PC-9 (cell line): ENCODE data around the gene RGS7. TPM values are rescaled to one million over a fixed set of nuclear protein-coding genes. Genes with fewer than 3 reads are reported as not detected.

ENCODE experiments used
- BruUV-seq: library from RNA; stranded (reverse); fragments of 400-500 nt; replicated peaks from 2 replicates; lab custom pipeline; 2021; lab: Mats Ljungman, UMichigan
- CTCF ChIA-PET: fragments of 300-600 bp; sonication (Branson Sonifier 250); formaldehyde crosslinking; loops from one replicate; lab custom pipeline; 2022; ENCODE audit warnings: antibody characterized with exemption; lab: Charles Lee
- POLR2A ChIA-PET: fragments of 300-600 bp; sonication (Branson Sonifier 250); formaldehyde crosslinking; loops from one replicate; lab custom pipeline; 2022; ENCODE audit warnings: antibody characterized with exemption; ENCODE audit not compliant: unreplicated experiment; lab: Charles Lee
- DNase-seq, 2 experiments: peaks; one replicate each; pipeline versions ENCODE4 v3.0.0 to v3.0.0-alpha.2; 2015 to 2022; ENCODE audit warnings: mixed read lengths in 1 of 2
- H2AFZ ChIP-seq: fragments of 200-600 bp; sonication (generic); 2 replicates; pipeline ENCODE4 v1.8.1; 2017; ENCODE audit warnings: antibody characterized with exemption
- H3F3A ChIP-seq: fragments of 200-600 bp; sonication (generic); 2 replicates; pipeline ENCODE4 v1.8.1; 2017; ENCODE audit warnings: antibody characterized with exemption, mild to moderate bottlenecking, low read depth; ENCODE audit not compliant: insufficient read depth
- H3K27ac ChIP-seq: fragments of 200-600 bp; sonication (generic); 2 replicates; pipeline ENCODE4 v1.6.1; 2016; ENCODE audit warnings: mixed run types
- H3K27me3 ChIP-seq: fragments of 200-600 bp; sonication (generic); 2 replicates; pipeline ENCODE4 v1.6.1; 2016; ENCODE audit warnings: low read depth, mixed run types; ENCODE audit not compliant: insufficient read depth
- H3K36me3 ChIP-seq: fragments of 200-600 bp; sonication (generic); 2 replicates; pipeline ENCODE4 v1.6.1; 2016; ENCODE audit warnings: low read depth, mixed run types
- H3K4me1 ChIP-seq: fragments of 200-600 bp; sonication (generic); replicated peaks from 2 replicates; pipeline ENCODE4 v1.6.1; 2016; ENCODE audit warnings: mixed run types; ENCODE audit not compliant: insufficient read depth
- H3K4me2 ChIP-seq: fragments of 200-600 bp; sonication (generic); 2 replicates; pipeline ENCODE4 v1.6.1; 2017; ENCODE audit warnings: mixed run types
- H3K4me3 ChIP-seq: fragments of 200-600 bp; sonication (generic); 2 replicates; pipeline ENCODE4 v1.6.1; 2016; ENCODE audit warnings: mixed run types
- H3K79me2 ChIP-seq: fragments of 200-600 bp; sonication (generic); 2 replicates; pipeline ENCODE4 v1.6.1; 2017; ENCODE audit warnings: low read depth, mixed run types
- H3K9me2 ChIP-seq: fragments of 200-600 bp; sonication (generic); 2 replicates; pipeline ENCODE4 v1.8.1; 2017; ENCODE audit warnings: mild to moderate bottlenecking; ENCODE audit not compliant: insufficient read depth
- H3K9me3 ChIP-seq: fragments of 200-600 bp; sonication (generic); 2 replicates; pipeline ENCODE4 v1.8.1; 2016; ENCODE audit warnings: low read depth; ENCODE audit not compliant: insufficient read depth
- H4K20me1 ChIP-seq: fragments of 200-600 bp; sonication (generic); 2 replicates; pipeline ENCODE4 v1.8.1; 2017; ENCODE audit not compliant: insufficient read depth
- CTCF ChIP-seq: fragments of 200-600 bp; sonication (generic); conservative IDR thresholded peaks from 2 replicates; pipeline ENCODE4 v1.6.1; 2017; ENCODE audit warnings: mixed run types, antibody characterized with exemption, mild to moderate bottlenecking, moderate library complexity
- EZH2 ChIP-seq: fragments of 200-600 bp; sonication (generic); IDR thresholded peaks from 2 replicates; pipeline ENCODE4 v1.8.0; 2017; ENCODE audit warnings: antibody characterized with exemption, low read depth
- intact Hi-C: fragments of 100-400 bp; cut with micrococcal nuclease; formaldehyde crosslinking; loops from one replicate; pipeline ENCODE4 v1.10.0; 2022; ENCODE audit not compliant: unreplicated experiment
- total RNA-seq: library from RNA; stranded (reverse); gene quantifications from 2 replicates; pipeline ENCODE4 v1.2.3, GENCODE V29; 2021

The RGS7 gene
- total RNA-seq, 1 experiment from 2014 or later = 5.8 TPM

GRCh38 chr1:241118049-241118448 lies 239.0 kb downstream of the RGS7 start:
- Histone ChIP-seq H3K27ac (no peak overlapping the region), H3K9me2 (0 out of 2 replicates have a peak, but pooled peaks cover 4% of the 10 kb centered on the region)
- BruUV-seq = no TSS peak

GRCh38 chr1:241115784-241116183 lies 241.2 kb downstream of the RGS7 start:
- Histone ChIP-seq H3K79me2 (no peaks in the 10 kb centered on the region), H3K4me1 (no peaks in the 10 kb centered on the region), H3K9me2 (0 out of 2 replicates have a peak, but pooled peaks cover 4% of the 10 kb centered on the region), H3K4me3 (no peak overlapping the region), H3K9me3 (no peaks in the 10 kb centered on the region), H3K4me2 (no peak overlapping the region), H4K20me1 (no peaks in the 10 kb centered on the region), H3F3A (no peaks in the 10 kb centered on the region), H2AFZ (no peak overlapping the region), H3K27ac (no peak overlapping the region), H3K36me3 (no peaks in the 10 kb centered on the region), H3K27me3 (no peaks in the 10 kb centered on the region)
- ChIA-PET POLR2A (no interaction called here), CTCF (no interaction called here)
- no peak for TF ChIP-seq CTCF
- no TSS peak for BruUV-seq
- no peak for DNase-seq
- intact Hi-C loops = no loop called here

More at GRCh38 chr1:241118049-241118448, 239.0 kb downstream of the RGS7 start:
- Histone ChIP-seq H3F3A (no peaks in the 10 kb centered on the region), H3K4me3 (no peak overlapping the region), H3K4me2 (no peak overlapping the region), H3K9me3 (no peaks in the 10 kb centered on the region), H4K20me1 (no peaks in the 10 kb centered on the region), H2AFZ (no peak overlapping the region), H3K36me3 (no peaks in the 10 kb centered on the region), H3K4me1 (no peaks in the 10 kb centered on the region), H3K79me2 (no peaks in the 10 kb centered on the region), H3K27me3 (no peaks in the 10 kb centered on the region)
- POLR2A ChIA-PET = no interaction called here
- no peak for DNase-seq
- no peak for TF ChIP-seq EZH2
- CTCF ChIA-PET = no interaction called here
- intact Hi-C loops = no loop called here

GRCh38 chr1:241114699-241115233 lies 242.2 kb downstream of the RGS7 start:
- Histone ChIP-seq H3K27ac (no peak overlapping the region), H2AFZ (no peak overlapping the region), H4K20me1 (no peaks in the 10 kb centered on the region), H3K79me2 (no peaks in the 10 kb centered on the region), H3K9me3 (no peaks in the 10 kb centered on the region), H3K36me3 (no peaks in the 10 kb centered on the region), H3K4me3 (no peak overlapping the region), H3K9me2 (0 out of 2 replicates have a peak, but pooled peaks cover 4% of the 10 kb centered on the region), H3K4me1 (no peaks in the 10 kb centered on the region), H3K27me3 (no peaks in the 10 kb centered on the region), H3K4me2 (no peak overlapping the region), H3F3A (no peaks in the 10 kb centered on the region)
- intact Hi-C loops = no loop called here
- DNase-seq = no peak
- BruUV-seq = no TSS peak
- POLR2A ChIA-PET = no interaction called here
- TF ChIP-seq CTCF = no peak
- TF ChIP-seq EZH2 = no peak
- CTCF ChIA-PET = no interaction called here

- Histone ChIP-seq H3K27me3 (no peaks in the 10 kb centered on the region), H4K20me1 (no peaks in the 10 kb centered on the region), H3K9me2 (0 out of 2 replicates have a peak, but pooled peaks cover 4% of the 10 kb centered on the region), H3K79me2 (no peaks in the 10 kb centered on the region), H3K4me3 (no peak overlapping the region), H3K27ac (no peak overlapping the region), H3K4me2 (no peak overlapping the region), H2AFZ (no peak overlapping the region), H3F3A (no peaks in the 10 kb centered on the region), H3K4me1 (no peaks in the 10 kb centered on the region), H3K36me3 (no peaks in the 10 kb centered on the region), H3K9me3 (no peaks in the 10 kb centered on the region)
- BruUV-seq = no TSS peak
- ChIA-PET CTCF (no interaction called here), POLR2A (no interaction called here)
- intact Hi-C loops = no loop called here
- DNase-seq = no peak
- TF ChIP-seq EZH2 (no peak), CTCF (no peak)
Observed at GRCh38 chr1:241113557-241113956, 243.4 kb downstream of the RGS7 start.
